Measurements from ENCODE around the gene CA10.

DNA sequence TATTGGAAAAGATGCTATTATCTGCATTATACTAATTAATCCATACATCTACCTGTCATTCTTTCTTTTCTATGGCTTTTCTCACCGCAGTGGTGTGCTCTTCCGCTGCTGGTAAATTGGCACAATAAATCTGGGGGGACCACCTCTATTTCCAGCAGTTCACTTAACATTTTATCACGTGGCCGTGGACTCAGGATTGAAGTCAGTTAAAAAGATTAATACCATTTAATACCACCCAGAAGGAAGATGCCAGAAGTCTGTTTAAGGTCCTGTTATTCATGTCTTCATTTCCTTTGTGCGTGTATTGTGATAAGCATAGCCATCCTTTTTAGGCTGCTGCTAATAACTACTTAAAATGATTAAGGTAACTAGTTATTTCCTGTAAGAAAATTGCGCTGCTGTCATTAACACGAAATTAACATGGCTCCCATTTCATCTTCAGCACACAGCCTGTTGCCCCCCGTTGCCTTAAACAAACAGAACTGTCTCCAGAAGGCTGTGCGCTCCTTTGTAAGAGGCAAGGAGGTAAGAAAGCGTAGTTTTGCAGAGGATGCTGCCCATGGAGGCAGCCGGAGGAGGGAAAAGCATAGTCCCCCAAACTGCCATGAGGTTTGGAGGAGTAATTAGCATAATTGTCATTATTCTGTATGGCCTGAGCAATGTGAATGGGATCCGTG lies 483.8 kb downstream of the CA10 start:
- TF ChIP-seq, protein P1, sequence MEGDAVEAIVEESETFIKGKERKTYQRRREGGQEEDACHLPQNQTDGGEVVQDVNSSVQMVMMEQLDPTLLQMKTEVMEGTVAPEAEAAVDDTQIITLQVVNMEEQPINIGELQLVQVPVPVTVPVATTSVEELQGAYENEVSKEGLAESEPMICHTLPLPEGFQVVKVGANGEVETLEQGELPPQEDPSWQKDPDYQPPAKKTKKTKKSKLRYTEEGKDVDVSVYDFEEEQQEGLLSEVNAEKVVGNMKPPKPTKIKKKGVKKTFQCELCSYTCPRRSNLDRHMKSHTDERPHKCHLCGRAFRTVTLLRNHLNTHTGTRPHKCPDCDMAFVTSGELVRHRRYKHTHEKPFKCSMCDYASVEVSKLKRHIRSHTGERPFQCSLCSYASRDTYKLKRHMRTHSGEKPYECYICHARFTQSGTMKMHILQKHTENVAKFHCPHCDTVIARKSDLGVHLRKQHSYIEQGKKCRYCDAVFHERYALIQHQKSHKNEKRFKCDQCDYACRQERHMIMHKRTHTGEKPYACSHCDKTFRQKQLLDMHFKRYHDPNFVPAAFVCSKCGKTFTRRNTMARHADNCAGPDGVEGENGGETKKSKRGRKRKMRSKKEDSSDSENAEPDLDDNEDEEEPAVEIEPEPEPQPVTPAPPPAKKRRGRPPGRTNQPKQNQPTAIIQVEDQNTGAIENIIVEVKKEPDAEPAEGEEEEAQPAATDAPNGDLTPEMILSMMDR (IDR thresholded peaks at IDR 0.05; ENCODE audit: poor library complexity) = no peak
- TF ChIP-seq EZH2 (IDR thresholded peaks at IDR 0.05; ENCODE audit: borderline replicate concordance) = no peak
- no peak for TF ChIP-seq EZH2phosphoT487 (IDR thresholded peaks at IDR 0.05; ENCODE audit: low read depth, severe bottlenecking, unreplicated experiment)
